Femur (tissue), 1 donor: ENCODE data around the gene ZNF318.

Experiments
- DNase-seq: peaks from one replicate; pipeline ENCODE4 v3.0.0-alpha.2; 2017

Gene ZNF318

GRCh38 chr6:43299338-43300293 lies 69.8 kb downstream of the ZNF318 start:
- DNase-seq = no peak

- DNase-seq = no peak
These were observed 70.7 kb downstream of the ZNF318 start for GRCh38 chr6:43298565-43299337.

GRCh38 chr6:43297644-43298564 lies 71.5 kb downstream of the ZNF318 start, which contains the start of gene SLC22A7:
SLC22A7 (plus strand) TSS chr6:43298260; CDS start chr6:43298359, 99 bp downstream.
- DNase-seq = no peak

- DNase-seq = no peak
These were observed 72.5 kb downstream of the ZNF318 start for GRCh38 chr6:43296780-43297497.

- no peak for DNase-seq
These were observed 74.0 kb downstream of the ZNF318 start for GRCh38 chr6:43295456-43295855.

GRCh38 chr6:43294536-43294935 lies 74.9 kb downstream of the ZNF318 start:
- no peak for DNase-seq

GRCh38 chr6:43293698-43294097 lies 75.7 kb downstream of the ZNF318 start:
- no peak for DNase-seq

GRCh38 chr6:43292763-43293318 lies 76.6 kb downstream of the ZNF318 start:
- no peak for DNase-seq

GRCh38 chr6:43292341-43292740 lies 77.1 kb downstream of the ZNF318 start:
- no peak for DNase-seq

- no peak for DNase-seq
These were observed 77.7 kb downstream of the ZNF318 start for GRCh38 chr6:43291708-43292107.

GRCh38 chr6:43290905-43291355 lies 78.5 kb downstream of the ZNF318 start:
- DNase-seq = no peak

GRCh38 chr6:43290339-43290904 lies 79.0 kb downstream of the ZNF318 start:
- no peak for DNase-seq

GRCh38 chr6:43287717-43288679 lies 81.4 kb downstream of the ZNF318 start:
- DNase-seq = peak; percentile 5

- no peak for DNase-seq
These were observed 82.3 kb downstream of the ZNF318 start for GRCh38 chr6:43286980-43287716.

GRCh38 chr6:43286456-43286979 lies 82.9 kb downstream of the ZNF318 start:
- DNase-seq = no peak
